ENCODE data around the gene CPXM2. TPM values are rescaled to one million over a fixed set of nuclear protein-coding genes. Genes with fewer than 3 reads are reported as not detected.

Gene CPXM2
- total RNA-seq, 2 donors from 2014 or later, result 98.3 to 200 TPM

GRCh38 chr10:123906884-123907652 lies 15.5 kb upstream of the CPXM2 start:
- intact Hi-C loops (cut with DNase I), result no loop called here
- DNase-seq (ENCODE audit: low spot score), result no peak

GRCh38 chr10:123906296-123906695 lies 14.7 kb upstream of the CPXM2 start:
- intact Hi-C loops (cut with DNase I), result no loop called here
- no peak for DNase-seq (ENCODE audit: low spot score)

GRCh38 chr10:123904834-123905409 lies 13.3 kb upstream of the CPXM2 start:
- intact Hi-C loops (cut with DNase I), result no loop called here
- no peak for DNase-seq (ENCODE audit: low spot score)

GRCh38 chr10:123903621-123904020 lies 12.0 kb upstream of the CPXM2 start:
- intact Hi-C loops (cut with DNase I), result no loop called here

GRCh38 chr10:123901621-123902020 lies 10.0 kb upstream of the CPXM2 start:
- DNase-seq (ENCODE audit: low spot score), result no peak
- intact Hi-C loops (cut with DNase I), result no loop called here

More at GRCh38 chr10:123903621-123904020, 12.0 kb upstream of the CPXM2 start:
- DNase-seq (ENCODE audit: low spot score), result no peak

- no peak for DNase-seq (ENCODE audit: low spot score)
- intact Hi-C loops (cut with DNase I), result no loop called here
Observed at GRCh38 chr10:123897146-123897545, 5.5 kb upstream of the CPXM2 start.

- DNase-seq (ENCODE audit: low spot score), result no peak
- intact Hi-C loops (cut with DNase I), result no loop called here
Observed at GRCh38 chr10:123896246-123896927, 4.8 kb upstream of the CPXM2 start.

GRCh38 chr10:123893651-123894050 lies 2.0 kb upstream of the CPXM2 start:
- intact Hi-C loops (cut with DNase I), result no loop called here
- DNase-seq (ENCODE audit: low spot score), result no peak

- DNase-seq (ENCODE audit: low spot score), result no peak
- intact Hi-C loops (cut with DNase I), result no loop called here
Observed at GRCh38 chr10:123890756-123891143, 857 bp downstream of the CPXM2 start.

- intact Hi-C loops (cut with DNase I), result no loop called here
- peak; percentile 82 for DNase-seq (ENCODE audit: low spot score)
Observed at GRCh38 chr10:123890226-123890625, 1.4 kb downstream of the CPXM2 start.

- DNase-seq (ENCODE audit: low spot score), result peak; percentile 8
- intact Hi-C loops (cut with DNase I), result loop anchor here in 1 of 2 donors (5.0 kb wide), 1 partner anchor 108 kb away; no protein-coding TSS in a partner anchor
Observed at GRCh38 chr10:123889821-123890220, 1.8 kb downstream of the CPXM2 start.

- peak; percentile 58 for DNase-seq (ENCODE audit: low spot score)
- intact Hi-C loops (cut with DNase I), result loop anchor here in 1 of 2 donors (5.0 kb wide), 1 partner anchor 106 kb away; no protein-coding TSS in a partner anchor
Observed at GRCh38 chr10:123888751-123889150, 2.9 kb downstream of the CPXM2 start.

- DNase-seq (ENCODE audit: low spot score), result no peak
- intact Hi-C loops (cut with DNase I), result loop anchor here in 1 of 2 donors (5.0 kb wide), 1 partner anchor 106 kb away; no protein-coding TSS in a partner anchor
Observed at GRCh38 chr10:123888256-123888655, 3.4 kb downstream of the CPXM2 start.

- no peak for DNase-seq (ENCODE audit: low spot score)
- intact Hi-C loops (cut with DNase I), result loop anchor here in 1 of 2 donors (5.0 kb wide), 1 partner anchor 104 kb away; no protein-coding TSS in a partner anchor
Observed at GRCh38 chr10:123886292-123886691, 5.3 kb downstream of the CPXM2 start.

- peak; percentile 81 for DNase-seq (ENCODE audit: low spot score)
- intact Hi-C loops (cut with DNase I), result loop anchor here in 1 of 2 donors (5.0 kb wide), 1 partner anchor 103 kb away; no protein-coding TSS in a partner anchor
Observed at GRCh38 chr10:123885406-123886170, 6.0 kb downstream of the CPXM2 start.

GRCh38 chr10:123884907-123885381 lies 6.7 kb downstream of the CPXM2 start:
- intact Hi-C loops (cut with DNase I), result loop anchor here in 1 of 2 donors (5.0 kb wide), 1 partner anchor 103 kb away; no protein-coding TSS in a partner anchor
- peak; percentile 68 for DNase-seq (ENCODE audit: low spot score)

GRCh38 chr10:123884351-123884906 lies 7.2 kb downstream of the CPXM2 start:
- intact Hi-C loops (cut with DNase I), result no loop called here
- DNase-seq (ENCODE audit: low spot score), result peak; percentile 52

- DNase-seq (ENCODE audit: low spot score), result peak; percentile 13
- intact Hi-C loops (cut with DNase I), result no loop called here
Observed at GRCh38 chr10:123883673-123884320, 7.8 kb downstream of the CPXM2 start.

All from posterior vena cava (tissue), 2 donors.